Activated naive CD4-positive, alpha-beta T cell treated with anti-CD3 and anti-CD28 coated beads, Interleukin-2, amount 50 U/mL, for 16 hours (primary cell): ENCODE data around the gene PRTFDC1.

ENCODE experiments used
- DNase-seq: peaks from one replicate; pipeline ENCODE4 v3.0.0-alpha.2; 2020

Gene PRTFDC1

GRCh38 chr10:24900888-24901685, 51.3 kb downstream of the PRTFDC1 start:
- DNase-seq: no peak

- no peak for DNase-seq
These were observed 52.8 kb downstream of the PRTFDC1 start for GRCh38 chr10:24899571-24899970.

- DNase-seq: no peak
These were observed 53.9 kb downstream of the PRTFDC1 start for GRCh38 chr10:24898501-24898900.

GRCh38 chr10:24897326-24897926, 55.0 kb downstream of the PRTFDC1 start:
- DNase-seq: no peak

GRCh38 chr10:24894728-24895127, 57.7 kb downstream of the PRTFDC1 start:
- no peak for DNase-seq

GRCh38 chr10:24894309-24894708, 58.1 kb downstream of the PRTFDC1 start:
- no peak for DNase-seq

- no peak for DNase-seq
These were observed 59.3 kb downstream of the PRTFDC1 start for GRCh38 chr10:24893127-24893526.

GRCh38 chr10:24891823-24892222, 60.6 kb downstream of the PRTFDC1 start:
- DNase-seq: no peak

- no peak for DNase-seq
These were observed 62.8 kb downstream of the PRTFDC1 start for GRCh38 chr10:24889639-24890038.

- no peak for DNase-seq
These were observed 64.6 kb downstream of the PRTFDC1 start for GRCh38 chr10:24887855-24888231.

- no peak for DNase-seq
These were observed 66.1 kb downstream of the PRTFDC1 start for GRCh38 chr10:24886290-24886680.

GRCh38 chr10:24885551-24886289, 66.7 kb downstream of the PRTFDC1 start:
- no peak for DNase-seq

- no peak for DNase-seq
These were observed 67.6 kb downstream of the PRTFDC1 start for GRCh38 chr10:24884793-24885192.

- no peak for DNase-seq
These were observed 68.1 kb downstream of the PRTFDC1 start for GRCh38 chr10:24884316-24884715.

- DNase-seq: no peak
These were observed 69.2 kb downstream of the PRTFDC1 start for GRCh38 chr10:24883176-24883575.

- DNase-seq: peak; percentile 33
These were observed 70.2 kb downstream of the PRTFDC1 start for GRCh38 chr10:24882047-24882698.

GRCh38 chr10:24879861-24880260, 72.5 kb downstream of the PRTFDC1 start:
- DNase-seq: no peak

GRCh38 chr10:24874133-24874532, 78.3 kb downstream of the PRTFDC1 start:
- no peak for DNase-seq

GRCh38 chr10:24873281-24873683, 79.1 kb downstream of the PRTFDC1 start:
- no peak for DNase-seq

GRCh38 chr10:24872790-24873182, 79.6 kb downstream of the PRTFDC1 start:
- DNase-seq: no peak

- no peak for DNase-seq
These were observed 80.2 kb downstream of the PRTFDC1 start for GRCh38 chr10:24872049-24872789.
